Fibroblast of pulmonary artery (primary cell): Measurements from ENCODE around the gene KPNA3.

Experiments used
- DNase-seq: peaks from one replicate; pipeline ENCODE4 v3.0.0-alpha.2; 2010; ENCODE audit warnings: low read depth
- H3K4me3 ChIP-seq: replicated peaks from 2 replicates; pipeline ENCODE4 v1.5.1; 2011; ENCODE audit warnings: low read depth, mild to moderate bottlenecking, control low read depth, low read length, moderate library complexity
- TF ChIP-seq, protein P1 (sequence below): IDR thresholded peaks from 2 replicates; pipeline ENCODE4 v1.5.1; 2011; ENCODE audit warnings: mild to moderate bottlenecking, control low read depth, low read length, inconsistent platforms; ENCODE audit errors: missing control alignments

The KPNA3 gene

DNA sequence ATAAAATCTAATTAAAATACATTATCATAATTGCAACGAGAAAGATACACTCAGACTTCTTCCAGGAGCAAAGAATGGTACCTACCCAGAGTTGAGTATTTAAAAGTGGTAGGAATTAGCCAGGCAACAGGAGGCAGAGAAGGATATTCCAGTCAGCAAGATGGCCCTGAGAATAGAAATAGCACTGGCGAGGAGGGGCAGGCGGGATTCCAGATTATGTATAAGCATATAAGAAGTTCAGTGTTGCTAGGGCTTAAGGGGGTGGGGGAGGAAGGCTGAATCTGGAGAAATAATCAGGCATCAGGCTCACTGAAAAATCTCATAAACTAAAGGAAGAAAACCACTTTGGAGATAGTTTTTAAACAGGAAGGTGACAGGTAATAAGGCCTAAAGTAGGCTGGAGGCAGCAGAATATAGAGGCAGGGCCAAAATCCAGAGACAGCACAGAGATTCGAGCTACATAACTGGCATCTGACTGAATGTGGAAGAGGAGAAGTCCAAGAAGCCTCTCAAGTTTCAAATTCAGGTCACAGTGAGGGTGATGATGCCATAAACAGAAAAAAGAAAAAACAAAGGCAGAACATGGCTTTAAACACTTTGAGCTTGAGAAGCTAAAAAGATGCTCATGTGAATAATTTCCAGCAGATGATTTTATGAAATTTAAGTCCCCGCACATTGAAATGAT lies 7.5 kb downstream of the KPNA3 start:
- no peak overlapping the region for H3K4me3 ChIP-seq
- no peak for DNase-seq
- TF ChIP-seq, protein P1, sequence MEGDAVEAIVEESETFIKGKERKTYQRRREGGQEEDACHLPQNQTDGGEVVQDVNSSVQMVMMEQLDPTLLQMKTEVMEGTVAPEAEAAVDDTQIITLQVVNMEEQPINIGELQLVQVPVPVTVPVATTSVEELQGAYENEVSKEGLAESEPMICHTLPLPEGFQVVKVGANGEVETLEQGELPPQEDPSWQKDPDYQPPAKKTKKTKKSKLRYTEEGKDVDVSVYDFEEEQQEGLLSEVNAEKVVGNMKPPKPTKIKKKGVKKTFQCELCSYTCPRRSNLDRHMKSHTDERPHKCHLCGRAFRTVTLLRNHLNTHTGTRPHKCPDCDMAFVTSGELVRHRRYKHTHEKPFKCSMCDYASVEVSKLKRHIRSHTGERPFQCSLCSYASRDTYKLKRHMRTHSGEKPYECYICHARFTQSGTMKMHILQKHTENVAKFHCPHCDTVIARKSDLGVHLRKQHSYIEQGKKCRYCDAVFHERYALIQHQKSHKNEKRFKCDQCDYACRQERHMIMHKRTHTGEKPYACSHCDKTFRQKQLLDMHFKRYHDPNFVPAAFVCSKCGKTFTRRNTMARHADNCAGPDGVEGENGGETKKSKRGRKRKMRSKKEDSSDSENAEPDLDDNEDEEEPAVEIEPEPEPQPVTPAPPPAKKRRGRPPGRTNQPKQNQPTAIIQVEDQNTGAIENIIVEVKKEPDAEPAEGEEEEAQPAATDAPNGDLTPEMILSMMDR: no peak

DNA sequence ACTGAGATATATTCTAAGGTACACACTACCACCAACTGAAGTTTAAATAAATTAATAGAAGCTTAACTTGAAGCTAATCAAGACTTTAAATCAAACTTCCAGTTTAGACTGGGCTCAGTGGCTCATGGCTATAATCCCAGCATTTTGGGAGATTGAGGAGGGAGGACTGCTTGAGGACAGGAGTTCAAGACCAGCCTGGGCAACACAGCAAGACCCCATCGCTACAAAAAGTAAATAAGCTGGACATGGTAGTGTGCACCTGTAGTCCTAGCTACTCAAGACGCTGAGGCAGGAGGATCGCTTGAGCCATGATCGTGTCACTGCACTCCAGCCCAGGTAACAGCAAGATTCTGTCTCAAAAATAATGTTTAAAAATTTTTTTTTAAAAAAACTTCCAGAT lies 8.6 kb downstream of the KPNA3 start:
- no peak overlapping the region for H3K4me3 ChIP-seq
- TF ChIP-seq, protein P1: no peak
- DNase-seq: no peak

DNA sequence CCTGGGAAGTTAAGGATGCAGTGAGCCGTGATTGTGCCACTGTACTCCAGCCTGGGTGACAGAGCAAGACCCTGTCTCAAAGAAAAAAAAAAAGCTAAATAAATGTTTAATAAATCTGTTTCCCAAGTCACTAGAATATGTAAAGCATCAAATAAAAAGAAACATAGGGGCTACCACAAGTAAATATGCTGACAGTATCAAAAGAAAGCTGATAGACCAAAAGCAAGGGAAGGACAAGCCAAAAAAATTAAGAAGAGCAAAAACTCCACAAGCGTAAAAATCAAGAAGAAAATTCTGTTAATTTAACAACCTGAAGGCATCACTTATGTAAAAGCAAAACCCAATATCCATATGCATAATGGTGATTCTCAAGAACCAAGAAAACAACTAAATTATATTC lies 9.7 kb downstream of the KPNA3 start:
- no peak overlapping the region for H3K4me3 ChIP-seq

DNA sequence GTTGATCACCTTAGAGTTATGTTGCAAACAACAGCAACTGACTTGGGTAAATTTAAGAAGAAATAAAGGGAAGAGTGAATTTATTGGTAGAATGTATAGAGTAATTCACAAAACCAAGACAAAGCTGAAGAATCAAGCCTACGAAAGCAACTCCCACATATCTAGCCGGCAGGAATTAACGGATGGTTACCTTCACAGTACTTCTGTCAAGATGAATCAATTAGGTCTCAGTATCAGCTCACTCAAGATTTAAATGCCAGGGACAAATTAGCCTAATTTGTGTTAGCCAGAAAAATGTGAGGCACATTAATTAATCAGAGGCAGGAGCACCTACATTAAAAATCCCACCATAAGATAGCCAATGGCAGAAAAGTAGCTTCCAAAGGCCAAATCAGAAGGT lies 10.7 kb downstream of the KPNA3 start:
- DNase-seq: no peak
- TF ChIP-seq, protein P1: no peak
- H3K4me3 ChIP-seq: no peak overlapping the region

More for the DNA sequence above, 9.7 kb downstream of the KPNA3 start:
- TF ChIP-seq, protein P1: no peak
- no peak for DNase-seq

DNA sequence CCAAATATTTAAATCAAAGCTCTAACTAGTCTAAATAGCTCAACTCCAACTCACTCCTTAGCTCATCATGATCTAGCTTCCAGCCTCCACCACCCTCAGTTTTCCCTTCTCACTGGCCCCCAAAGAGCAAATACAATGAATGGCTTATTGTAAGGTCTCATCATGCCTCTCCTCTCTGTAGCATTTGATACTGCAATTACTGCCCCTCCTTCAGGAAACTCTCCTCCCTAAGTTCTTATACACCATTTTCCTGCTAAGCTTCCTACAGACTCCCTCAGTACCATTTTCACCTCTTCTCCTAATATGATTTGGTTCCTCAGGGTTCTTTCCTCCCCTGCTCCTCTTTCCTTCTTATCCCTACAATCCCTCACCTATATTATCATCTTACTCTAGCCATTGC lies 12.8 kb downstream of the KPNA3 start:
- DNase-seq: no peak
- no peak overlapping the region for H3K4me3 ChIP-seq
- TF ChIP-seq, protein P1: no peak

DNA sequence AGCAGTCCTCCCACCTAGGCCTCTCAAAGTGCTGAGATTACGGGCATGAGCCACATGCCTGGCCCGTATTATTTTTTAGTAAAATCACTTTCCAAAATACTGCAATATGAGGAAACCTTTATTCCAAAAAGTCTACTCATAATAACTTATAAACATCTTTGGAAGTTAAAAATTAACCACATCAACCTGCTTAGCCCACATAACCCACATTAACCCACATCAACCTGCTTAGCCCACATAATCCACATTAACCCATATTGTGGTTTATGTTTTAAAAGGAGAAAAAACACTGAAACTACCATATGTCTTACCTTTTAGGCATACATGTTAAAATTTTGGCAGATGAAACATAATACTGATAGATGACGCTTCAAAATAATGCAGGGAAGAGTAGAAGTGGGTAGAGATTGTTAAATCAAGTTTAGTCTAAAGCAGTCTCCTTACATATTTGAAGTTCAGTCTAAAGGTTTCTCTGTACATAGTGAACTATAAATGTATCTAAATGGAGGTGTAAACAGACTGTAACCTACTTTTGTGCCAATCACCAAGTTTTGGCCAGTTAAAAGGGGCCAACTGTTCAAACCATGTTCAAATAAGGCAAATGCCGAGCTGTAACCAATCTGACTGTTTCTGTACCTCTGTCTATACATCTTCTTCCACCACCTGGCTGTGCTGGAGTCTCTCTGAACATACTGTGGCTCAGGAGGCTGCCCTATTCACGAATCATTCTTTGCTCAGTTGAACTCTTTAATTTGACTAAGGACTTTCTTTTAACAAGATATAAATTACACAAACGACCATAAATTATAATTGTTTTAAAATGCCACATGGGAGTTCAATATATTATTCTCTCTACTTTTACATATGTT lies 14.5 kb downstream of the KPNA3 start:
- no peak for DNase-seq
- H3K4me3 ChIP-seq: no peak overlapping the region
- TF ChIP-seq, protein P1: no peak
